Epithelial cell of prostate (primary cell): Measurements from ENCODE around the gene NRBF2.
"Not testable (repeated sequence)": the region's sequence is repeated elsewhere in the genome, so short reads cannot be mapped to it uniquely, and the experiment has no call there.

ENCODE experiments used
- DNase-seq: peaks from one replicate; pipeline ENCODE4 v3.0.0-alpha.2; 2011; ENCODE audit warnings: low read depth, low spot score
- H3K27ac ChIP-seq: fragments of 450-650 bp; 2 replicates; pipeline ENCODE4 v1.5.1; 2017; ENCODE audit warnings: mild to moderate bottlenecking

The NRBF2 gene

DNA sequence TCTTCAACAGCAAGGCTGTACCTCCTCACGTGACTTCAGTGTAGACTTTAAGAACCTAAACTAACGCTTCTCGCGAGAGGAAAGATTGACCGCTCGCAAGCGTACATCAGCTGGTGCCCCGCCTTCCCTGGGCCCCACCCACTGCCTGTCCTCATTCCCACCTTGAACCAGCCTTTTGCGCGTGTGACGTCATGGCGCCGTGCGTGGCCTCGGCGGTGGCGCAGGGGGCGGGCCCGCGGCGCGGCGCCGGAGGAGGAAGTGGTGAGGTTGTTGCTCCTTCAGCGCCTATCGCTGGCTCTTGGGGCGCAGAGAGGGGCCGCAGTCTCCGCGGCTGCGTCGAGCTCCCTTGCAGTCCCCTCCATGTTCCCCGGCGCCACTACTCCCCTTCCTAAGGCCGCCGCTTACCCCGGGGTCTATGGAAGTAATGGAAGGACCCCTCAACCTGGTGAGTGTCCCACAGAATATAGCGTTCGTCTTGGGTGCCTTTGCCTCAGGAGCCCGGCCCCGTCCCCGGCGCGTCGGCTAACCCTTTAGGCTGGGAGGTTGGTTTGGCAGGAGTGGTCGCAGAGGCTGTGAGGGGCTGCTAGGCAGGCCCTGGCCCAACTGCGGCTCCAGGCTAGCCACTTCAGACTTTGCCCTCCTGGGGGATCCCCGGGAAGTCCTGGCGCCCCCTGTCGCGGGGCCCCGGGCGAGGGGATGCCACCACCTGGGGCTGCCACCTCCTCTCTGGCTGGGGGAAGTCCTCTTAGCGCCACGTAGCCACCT, at the start of gene NRBF2:
TSS of gene NRBF2 (plus strand) at position 273 of the 765 bp plus-strand sequence. CDS start at position 416, 143 bp downstream.
- H3K27ac ChIP-seq, result peak within 1 kb of the TSS; percentile 91
- peak; percentile 91 for DNase-seq

- DNase-seq, H3K27ac ChIP-seq: not testable (repeated sequence)
Measured at GRCh38 chr10:63083406-63083805, 49.7 kb upstream of the NRBF2 start.

- H3K27ac ChIP-seq, result no peak overlapping the region
- DNase-seq, result peak; percentile 24
Measured at GRCh38 chr10:63083904-63084689, 49.0 kb upstream of the NRBF2 start.

GRCh38 chr10:63084690-63085382, 48.3 kb upstream of the NRBF2 start:
- H3K27ac ChIP-seq, result no peak overlapping the region
- no peak for DNase-seq

DNA sequence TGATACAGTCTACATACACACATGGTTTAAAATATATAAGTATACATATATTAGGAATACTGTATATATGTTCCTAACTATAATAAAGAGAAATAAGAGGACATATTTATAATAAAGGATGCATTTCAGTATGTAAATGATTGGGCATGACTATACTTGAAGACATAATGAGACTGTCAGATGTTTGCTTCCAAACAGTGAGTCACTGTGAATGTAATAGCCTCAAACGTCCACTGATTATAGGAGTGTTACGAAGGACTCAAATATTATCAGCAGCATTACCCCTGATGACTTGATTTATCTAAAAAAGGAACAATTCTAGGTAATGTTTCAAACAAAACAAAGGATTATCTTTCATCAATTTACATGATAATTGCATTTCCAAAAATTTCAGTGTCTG, 39.9 kb upstream of the NRBF2 start:
- H3K27ac ChIP-seq, result peak overlapping the region; percentile 30
- no peak for DNase-seq

DNA sequence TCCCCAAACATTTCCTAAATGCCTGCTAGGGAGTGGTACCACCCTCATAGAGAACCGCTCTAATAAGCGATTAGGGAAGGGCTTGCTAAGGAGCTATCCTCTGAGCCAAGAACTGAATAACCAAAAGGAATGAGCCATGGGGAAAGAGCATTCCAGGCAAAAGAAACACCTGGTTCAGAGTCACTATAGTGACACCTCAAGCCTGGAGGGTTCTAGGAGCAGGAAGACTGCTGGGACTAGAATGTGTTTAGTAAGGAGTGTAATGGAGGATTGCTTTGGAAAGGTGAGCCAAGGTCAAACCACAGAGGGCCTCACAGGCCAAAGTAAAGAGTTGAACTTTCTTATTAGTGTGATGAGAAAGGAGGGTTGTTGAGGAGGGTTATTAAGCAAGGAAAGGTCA, 38.7 kb upstream of the NRBF2 start:
- peak overlapping the region; percentile 30 for H3K27ac ChIP-seq
- DNase-seq, result no peak

- no peak for DNase-seq
- H3K27ac ChIP-seq, result peak overlapping the region; percentile 30
Measured at GRCh38 chr10:63094881-63095280, 38.2 kb upstream of the NRBF2 start.

DNA sequence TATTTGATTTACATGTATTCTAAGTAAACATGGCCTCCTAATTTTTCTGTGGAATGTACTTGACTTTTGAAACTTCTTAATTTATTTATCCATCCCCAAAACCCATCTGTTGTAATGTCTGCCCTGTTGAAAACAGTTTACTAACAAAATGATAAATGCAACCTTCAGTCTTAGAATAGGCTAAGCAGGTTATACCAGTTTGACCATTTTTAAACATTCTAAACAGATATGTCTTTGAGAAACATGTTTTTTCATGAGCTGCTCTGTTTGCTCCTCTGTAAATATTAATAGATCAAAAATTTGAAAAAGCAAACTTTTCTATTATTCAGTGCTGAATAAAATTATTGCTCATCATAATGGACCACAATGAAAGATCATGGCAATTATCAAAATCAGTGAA, 33.4 kb upstream of the NRBF2 start:
- H3K27ac ChIP-seq, result peak overlapping the region; percentile 44

GRCh38 chr10:63101091-63101490, 32.0 kb upstream of the NRBF2 start:
- DNase-seq, result not testable (repeated sequence)
- peak overlapping the region; percentile 44 for H3K27ac ChIP-seq

More for the DNA sequence above, 33.4 kb upstream of the NRBF2 start:
- no peak for DNase-seq

DNA sequence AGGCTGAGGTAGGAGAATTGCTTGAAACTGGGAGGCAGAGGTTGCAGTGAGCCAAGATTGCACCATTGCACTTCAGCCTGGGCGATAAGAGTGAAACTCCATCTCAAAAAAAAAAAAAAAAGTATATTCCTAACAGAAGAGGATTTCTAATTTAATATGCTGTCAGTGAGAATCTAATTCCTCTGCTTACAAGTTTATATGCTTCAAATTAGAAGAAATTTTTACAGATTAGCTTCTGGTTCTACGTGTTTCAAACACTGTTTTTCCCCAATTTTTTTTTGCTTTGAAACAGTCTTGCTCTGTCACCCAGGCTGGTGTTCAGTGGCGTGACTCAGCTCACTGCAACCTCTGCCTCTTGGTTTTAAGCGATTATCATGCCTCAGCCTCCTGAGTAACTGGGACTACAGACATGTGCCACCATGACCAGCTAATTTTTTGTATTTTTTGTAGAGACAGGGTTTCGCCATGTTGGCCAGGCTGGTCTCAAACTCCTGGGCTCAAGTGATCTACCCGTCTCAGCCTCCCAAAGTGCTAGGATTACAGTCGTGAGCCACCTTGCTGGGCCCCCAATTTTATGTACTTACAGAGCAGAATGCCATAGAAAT, 30.7 kb upstream of the NRBF2 start:
- not testable (repeated sequence) for DNase-seq
- H3K27ac ChIP-seq, result peak overlapping the region; percentile 44

- not testable (repeated sequence) for H3K27ac ChIP-seq
Measured at GRCh38 chr10:63103178-63103577, 29.9 kb upstream of the NRBF2 start.

DNA sequence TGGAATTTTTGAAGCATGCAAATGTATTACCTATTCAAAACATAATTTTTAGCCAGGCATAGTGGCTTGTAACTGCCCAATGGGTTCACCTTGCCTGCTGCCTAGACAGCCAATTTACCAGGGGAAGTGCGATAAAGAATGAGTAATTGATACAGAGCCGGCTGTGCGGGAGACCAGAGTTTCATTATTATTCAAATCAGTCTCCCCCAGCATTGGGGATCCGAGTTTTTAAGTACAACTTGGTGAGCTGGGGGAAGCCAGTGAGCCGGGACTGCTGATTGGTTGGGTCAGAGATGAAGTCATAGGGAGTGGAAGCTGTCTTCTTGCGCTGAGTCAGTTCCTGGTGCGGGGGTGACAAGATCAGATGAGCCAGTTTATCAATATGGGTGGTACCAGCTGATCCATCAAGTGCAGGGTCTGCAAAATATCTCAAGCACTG, 29.1 kb upstream of the NRBF2 start:
- no peak for DNase-seq
- no peak overlapping the region for H3K27ac ChIP-seq

More at GRCh38 chr10:63103178-63103577, 29.9 kb upstream of the NRBF2 start:
- not testable (repeated sequence) for DNase-seq

DNA sequence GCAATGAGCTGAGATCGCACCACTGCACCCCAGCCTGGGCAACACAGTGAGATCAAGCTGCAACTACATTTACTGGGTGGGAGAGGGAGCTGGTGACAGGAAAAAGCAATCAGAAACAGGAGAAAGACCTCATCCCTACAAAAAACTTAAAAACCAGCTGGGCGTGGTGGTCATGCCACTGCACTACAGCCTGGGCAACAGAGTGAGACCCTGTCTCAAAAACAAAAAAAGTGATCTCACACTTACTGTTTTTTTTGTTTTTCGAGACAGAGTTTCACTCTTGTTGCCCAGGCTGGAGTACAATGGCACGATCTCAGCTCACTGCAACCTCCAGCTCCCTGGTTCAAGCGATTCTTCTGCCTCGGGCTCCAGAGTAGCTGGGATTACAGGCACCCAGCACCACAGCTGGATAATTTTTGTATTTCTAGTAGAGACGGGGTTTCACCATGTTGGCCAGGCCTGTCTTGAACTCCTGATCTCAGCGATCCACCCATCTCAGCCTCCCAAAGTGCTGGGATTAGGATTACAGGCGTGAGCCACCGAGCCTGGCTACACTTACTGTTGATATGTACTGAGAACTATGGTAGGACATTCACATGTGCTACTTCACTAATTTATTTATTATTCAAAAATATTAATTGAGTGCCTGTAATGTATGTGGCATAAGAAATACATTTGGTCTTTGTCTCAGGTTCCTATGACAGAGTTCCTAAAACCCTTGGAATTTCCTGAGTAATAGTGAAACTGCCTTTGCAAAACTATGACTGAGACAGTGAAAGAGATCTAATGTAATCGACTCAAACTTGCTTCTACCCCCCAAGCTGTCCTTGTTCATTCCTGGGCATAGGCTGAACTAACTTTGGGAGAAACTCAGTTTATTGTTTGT, 27.7 kb upstream of the NRBF2 start:
- H3K27ac ChIP-seq, result peak overlapping the region; percentile 98
- DNase-seq, result peak; percentile 41

GRCh38 chr10:63106111-63106755, 26.9 kb upstream of the NRBF2 start:
- DNase-seq, result peak; percentile 66
- peak overlapping the region; percentile 98 for H3K27ac ChIP-seq

DNA sequence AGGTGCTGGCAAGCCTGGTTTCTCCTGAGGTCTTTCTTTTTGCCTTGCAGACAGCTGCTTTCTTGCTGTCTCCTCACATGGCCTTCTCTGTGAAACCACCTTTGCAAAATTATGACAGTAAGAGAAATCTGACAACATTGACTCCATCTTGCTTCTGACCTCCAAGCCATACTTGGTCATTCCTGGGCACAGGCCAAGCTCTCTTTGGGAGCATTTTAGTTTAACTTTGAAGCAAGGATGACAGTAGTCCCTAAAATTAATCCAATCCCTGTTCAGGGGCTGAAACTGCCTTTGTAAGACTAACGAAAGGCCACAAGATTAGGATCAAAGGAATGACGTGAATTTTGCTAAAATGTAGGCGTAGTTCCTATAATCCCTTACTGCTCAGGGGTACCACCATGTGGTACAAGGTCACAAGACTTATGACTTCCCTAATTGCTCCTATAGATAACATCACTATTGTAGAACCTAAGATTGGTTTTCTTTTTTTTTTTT, 25.1 kb upstream of the NRBF2 start:
- peak overlapping the region; percentile 98 for H3K27ac ChIP-seq

GRCh38 chr10:63110940-63111339, 22.2 kb upstream of the NRBF2 start:
- DNase-seq, result no peak

More for the DNA sequence above, 25.1 kb upstream of the NRBF2 start:
- DNase-seq, result no peak

DNA sequence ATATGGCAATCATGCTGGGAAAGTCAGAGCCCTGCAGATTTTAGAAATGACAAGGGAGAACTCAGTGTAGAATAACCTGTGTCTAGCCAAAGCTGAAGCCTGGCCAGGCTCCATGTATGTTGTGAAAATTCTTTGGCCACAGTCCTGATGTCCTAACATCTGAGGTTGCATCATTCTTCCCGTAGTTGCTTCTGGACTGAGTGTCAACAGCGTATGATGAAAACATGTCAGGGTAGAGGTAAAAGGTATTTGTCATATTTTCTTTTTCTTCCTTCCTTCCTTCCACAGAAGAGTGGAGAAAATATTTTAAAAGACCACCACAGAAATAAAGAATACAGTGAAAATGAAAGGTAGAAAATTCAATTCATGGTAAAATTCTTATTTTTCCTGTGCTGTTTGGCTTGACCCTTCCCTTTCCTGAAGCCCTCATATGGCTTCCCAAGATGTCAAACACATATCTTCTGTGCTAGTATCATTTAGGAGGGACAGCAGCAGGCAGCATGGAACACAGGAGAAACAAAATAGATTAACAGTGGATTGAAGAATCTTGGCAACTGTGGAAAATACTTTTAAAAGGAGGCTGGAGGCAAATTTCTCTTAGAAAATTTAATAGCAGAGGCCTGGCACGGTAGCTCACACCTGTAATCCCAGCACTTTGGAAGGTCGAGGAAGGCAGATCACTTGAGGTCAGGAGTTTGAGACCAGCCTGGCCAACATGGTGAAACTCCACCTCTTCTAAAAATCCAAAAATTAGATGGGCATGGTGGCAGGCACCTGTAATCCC, 18.9 kb upstream of the NRBF2 start:
- peak overlapping the region; percentile 91 for H3K27ac ChIP-seq
- DNase-seq, result no peak

More at GRCh38 chr10:63110940-63111339, 22.2 kb upstream of the NRBF2 start:
- no peak overlapping the region for H3K27ac ChIP-seq
